Left hindlimb (tissue), 1 donor: Measurements from ENCODE around the gene ADARB2.
"Not testable (repeated sequence)": the region's sequence is repeated elsewhere in the genome, so short reads cannot be mapped to it uniquely, and the experiment has no call there.

Experiments
- DNase-seq: peaks from one replicate; pipeline ENCODE4 v3.0.0-alpha.2; 2018

Gene ADARB2

DNA sequence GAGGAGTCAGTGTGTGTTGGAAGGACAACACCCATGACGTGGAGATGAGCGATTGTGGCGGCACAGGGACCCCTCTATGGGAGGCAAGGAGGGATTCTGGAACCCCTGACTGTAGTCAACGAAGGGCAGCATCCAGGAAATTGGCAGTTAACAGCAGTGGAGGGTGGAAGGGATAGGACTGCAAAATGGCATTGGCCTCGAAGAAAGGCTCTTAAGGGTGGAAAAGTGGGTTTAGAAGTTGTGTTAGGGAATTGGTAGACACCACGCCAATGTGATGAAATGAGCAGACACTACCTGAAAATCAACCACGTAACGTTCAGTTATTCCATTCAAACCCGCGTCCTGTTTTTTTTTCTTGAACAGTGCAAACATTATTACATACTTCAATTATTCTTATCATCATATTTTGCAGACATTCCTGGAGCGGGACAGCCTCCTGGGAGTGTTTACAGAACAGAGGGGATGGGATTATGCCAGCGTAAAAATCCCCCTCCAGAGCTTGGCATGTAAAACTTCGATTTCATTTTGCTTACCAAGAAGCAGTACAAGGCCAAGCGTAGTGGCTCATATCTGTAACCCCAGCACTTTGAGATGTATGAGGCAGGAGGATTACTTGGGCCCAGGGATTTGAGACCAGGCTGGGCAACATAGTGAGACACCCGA is 409.0 kb downstream of the ADARB2 start:
- no peak for DNase-seq

DNA sequence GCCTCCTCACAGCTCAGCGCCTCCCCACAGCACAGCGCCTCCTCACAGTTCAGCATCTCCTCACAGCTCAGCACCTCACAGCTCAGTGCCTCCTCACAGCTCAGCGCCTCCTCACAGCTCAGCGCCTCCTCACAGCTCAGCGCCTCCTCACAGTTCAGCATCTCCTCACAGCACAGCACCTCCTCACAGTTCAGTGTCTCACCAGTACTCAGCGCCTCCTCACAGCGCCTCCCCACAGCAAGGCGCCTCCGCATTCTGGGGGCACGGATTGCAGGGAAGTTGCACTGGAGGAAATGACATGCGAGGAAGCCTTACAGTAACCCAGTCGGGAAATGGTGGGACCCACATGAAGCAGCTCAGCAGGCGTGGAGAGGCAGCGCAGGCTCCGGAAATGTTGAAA is 409.6 kb downstream of the ADARB2 start:
- DNase-seq: no peak

DNA sequence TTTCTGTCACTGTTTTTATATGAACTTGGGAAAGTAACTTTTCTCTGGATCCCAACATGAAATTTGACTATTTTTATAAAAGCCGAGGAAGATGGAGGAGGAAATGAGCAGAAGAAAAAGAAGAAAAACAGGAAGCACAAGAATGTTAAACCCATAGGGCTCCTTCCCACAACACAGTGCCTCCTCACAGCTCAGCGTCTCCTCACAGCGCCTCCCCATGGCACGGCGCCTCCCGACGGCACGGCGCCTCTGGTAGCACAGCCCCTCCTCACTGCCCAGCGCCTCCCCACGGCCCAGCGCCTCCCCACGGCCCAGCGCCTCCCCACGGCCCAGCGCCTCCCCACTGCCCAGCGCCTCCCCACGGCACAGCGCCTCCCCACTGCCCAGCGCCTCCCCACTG is 410.8 kb downstream of the ADARB2 start:
- not testable (repeated sequence) for DNase-seq

DNA sequence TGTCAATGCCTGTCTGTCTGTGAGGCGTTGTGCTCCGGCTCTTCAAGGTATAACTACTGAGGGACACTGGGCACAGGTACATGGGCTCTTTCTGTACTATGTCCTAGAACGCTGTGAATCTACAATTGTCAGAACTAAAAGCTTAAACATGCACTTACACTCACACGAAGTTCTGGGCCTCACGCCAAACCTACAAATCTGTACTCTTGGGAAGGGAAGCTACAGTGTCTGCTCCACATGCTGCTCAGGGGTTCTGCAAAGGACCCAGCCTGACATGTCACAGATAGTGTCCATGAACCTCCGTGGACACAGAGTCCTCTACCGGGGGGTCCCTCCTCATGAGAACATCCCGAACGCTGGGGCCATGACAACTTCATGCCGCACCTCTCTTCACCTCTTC is 412.4 kb downstream of the ADARB2 start:
- no peak for DNase-seq

DNA sequence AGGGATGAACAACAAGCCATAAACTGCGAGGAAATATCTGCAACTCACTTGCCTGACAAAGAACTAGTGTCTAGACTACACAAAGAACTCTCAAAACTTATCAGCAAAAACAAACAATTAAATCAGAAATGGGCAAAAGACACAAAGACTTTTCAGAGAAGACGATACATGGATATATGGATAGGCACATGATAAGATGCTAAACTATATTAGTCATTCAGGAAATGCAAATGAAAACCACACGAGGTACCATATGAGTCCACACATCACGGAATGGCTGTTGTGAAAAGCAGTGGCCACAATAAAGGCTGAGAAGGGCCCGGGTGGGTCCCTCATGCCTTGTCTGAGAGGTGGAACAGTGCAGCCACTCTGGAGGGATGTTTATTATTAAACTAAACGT is 413.4 kb downstream of the ADARB2 start:
- DNase-seq: no peak

DNA sequence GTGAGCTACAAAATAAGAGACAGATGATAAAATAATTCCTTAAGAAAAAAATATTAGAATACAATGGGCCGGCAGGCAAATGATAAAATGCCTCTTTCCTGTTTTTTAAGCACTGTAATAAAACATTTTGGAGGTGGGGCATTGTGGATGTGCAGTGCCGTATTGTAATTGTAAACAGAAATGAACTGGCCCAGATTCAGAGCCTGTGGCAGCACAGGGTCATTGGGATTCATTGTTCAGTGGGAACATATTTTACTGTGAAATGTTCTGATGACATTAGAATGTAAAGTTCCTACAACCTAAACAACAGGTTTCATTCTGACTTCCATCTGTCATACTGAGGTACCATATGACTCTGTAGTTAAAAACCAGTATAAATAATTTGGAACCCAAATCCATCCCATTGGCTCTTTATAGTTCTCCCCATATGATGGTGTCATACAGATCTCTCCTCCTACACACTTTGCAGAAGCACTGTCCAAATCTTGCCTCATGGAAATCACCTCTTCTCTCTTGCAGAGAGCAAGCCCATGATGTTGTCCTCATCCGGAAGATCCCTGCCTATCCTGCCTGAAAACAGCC is 416.5 kb downstream of the ADARB2 start:
- DNase-seq: no peak

DNA sequence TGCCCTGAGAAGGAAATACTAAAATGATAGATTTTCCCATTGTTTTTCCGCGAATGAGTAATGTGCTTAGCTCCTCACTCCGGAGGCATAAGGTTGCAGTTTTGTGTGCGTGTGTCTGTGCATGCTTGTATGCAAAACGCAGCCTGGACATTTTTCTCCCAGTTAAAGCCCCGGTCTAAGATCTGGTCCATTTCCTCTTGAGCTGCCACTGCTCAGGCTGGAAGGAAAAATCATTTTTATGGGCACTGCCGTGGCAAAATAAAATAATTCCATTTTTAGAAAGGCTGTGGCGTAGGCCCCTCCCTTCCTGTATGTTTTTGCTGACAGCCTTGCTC is 420.5 kb downstream of the ADARB2 start:
- no peak for DNase-seq

DNA sequence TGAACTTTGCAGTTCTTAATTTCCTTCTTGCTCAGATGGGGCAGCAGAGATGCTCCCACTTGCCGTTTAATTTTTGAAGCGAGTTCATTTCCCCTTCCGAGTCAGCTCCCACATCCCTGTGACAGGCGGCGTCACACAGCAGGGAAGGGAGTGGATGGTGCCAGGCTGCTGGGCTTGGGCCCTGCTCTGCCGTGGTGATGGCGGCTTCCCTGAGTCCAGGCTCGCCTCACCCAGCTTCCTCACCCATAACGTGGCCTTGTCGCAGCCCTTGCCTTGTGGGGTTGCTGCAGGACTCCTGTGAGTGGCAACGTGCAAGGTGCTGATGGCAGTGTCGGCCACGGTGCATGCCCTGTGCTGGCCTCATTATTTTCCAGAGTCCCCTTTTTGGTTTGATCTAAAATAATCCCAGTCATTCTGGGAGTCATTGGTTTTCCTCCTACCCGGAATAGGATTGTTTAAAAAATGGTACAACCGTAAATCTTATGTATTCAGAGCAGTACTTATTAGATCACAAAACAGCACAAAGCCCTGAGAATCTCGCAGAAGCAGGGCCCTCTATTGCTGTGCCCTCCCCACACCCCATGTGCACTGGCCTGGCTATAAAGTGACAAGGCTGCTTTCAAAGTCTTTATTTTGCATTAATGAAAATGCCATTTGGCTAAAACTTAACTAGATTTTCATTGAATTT is 421.1 kb downstream of the ADARB2 start:
- no peak for DNase-seq

DNA sequence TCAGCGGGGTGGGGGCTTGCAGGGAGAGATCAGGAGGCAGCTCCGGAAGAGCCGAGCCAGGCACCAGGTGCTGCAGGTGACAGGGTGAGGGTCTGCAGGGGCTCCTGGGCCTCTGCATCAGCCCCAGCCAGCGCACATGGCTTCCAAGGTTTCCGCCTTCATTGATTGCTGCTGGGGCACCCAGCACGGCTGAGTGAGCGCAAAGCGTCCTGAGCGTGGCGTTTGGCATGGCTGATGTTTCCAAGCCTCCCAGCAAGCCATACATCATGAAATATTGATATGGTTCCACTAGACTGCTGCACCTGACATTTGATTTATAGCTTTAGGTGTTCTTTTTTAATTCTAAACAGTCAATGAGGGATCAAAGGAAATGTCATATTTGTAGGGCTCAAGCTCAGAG is 422.1 kb downstream of the ADARB2 start:
- DNase-seq: no peak

DNA sequence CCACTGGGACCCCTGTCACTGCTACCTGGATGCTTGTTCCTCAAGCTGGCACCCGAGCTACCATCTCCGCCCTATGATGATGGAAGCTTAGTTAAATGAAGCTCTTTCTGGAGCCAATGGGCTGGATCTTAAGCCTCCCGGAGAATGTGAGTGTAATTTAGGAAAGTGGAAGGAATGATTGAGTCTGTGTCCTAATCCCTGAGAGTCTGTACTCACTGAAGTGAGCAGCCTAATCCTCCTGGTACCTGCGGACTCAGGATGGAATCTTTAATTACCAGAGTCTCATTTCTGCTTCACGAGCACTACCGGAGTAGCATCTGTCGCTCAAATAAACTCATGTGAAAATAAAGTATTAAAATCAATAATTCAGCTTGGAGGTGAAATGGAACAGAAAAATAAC is 425.6 kb downstream of the ADARB2 start:
- DNase-seq: no peak

DNA sequence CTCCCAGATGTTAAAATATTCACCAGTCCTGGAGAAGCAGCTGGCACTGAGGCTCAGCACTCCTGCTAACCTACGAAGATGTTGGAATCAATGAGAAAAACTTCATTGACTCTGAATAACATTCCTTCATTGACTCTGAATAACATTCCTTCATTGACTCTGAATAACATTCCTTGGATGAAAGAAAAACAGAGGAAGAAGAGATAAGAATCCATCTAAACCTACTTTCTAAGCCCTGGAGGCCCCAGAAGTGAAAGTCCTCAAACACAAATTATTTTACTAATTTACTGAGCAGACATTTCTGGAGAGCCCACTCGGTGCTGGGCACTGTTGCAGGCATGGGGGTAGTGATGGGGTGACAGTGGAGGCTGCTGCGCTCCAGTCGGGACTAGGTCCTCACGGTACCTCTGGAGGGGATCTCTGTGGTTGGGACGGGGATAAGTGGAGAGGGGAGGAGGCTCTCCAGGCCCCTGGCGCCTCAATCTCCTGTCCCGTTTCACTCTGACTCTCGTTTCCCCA is 427.0 kb downstream of the ADARB2 start:
- DNase-seq: no peak

DNA sequence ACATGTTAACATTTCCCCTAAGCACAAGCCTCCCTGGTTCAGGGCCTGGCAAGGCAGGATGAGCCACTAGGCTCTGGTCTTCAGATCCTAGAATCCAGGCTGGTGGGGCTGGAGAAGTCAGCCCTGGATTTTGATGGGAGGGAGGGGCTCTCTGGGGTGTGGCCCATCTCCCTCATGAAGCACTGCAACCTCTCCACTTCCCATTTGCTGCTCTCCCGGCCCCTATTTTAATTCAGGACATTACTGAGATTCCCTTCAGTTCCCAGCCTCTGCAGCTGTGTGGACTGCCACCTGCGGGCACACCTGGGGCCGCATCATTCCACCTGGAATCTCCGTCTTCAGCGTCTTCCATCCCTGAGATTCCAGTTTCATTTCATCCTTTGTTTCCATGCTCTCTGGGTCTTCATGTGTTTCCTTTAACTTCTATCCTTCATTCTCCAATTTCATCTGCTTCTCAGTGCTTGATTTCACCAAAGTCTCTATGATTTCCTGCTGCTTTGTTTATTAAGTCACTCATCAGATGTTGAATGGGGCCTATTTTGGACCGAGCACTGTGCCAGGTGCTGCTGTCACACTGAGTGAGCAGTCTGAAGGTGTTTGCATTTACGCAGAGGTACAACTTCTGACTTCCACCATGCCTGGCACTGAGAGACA is 427.6 kb downstream of the ADARB2 start:
- DNase-seq: no peak

DNA sequence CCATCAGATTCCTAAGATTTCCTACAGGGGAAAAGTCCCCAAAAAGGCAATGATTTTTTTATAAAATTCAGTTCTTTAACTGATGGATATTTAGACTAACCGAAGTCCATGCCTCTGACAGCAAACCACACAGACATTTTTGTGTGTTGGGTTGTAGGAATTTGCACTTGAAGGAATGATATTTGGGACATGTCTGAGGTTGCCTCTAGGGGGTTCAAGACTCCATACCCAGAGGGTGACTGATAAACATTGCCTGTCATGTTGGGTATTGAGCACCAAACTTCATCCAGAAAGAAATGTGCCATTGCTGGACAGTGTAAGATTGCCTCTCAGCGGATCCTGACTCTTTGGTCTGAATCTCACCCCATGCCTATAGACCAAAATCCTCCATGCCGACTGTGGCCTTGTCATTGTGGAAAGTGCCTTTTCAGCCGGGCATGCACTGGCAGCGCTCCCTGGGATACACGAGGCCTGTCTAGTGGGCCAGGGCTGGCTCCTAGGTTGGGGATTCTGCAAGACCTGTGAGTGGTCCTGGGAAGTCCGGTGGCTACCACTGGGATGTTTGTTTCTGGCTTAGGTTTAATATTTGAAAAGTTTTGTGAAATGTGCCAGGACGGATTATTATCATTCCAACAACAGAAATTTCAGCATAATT is 428.2 kb downstream of the ADARB2 start:
- DNase-seq: no peak

DNA sequence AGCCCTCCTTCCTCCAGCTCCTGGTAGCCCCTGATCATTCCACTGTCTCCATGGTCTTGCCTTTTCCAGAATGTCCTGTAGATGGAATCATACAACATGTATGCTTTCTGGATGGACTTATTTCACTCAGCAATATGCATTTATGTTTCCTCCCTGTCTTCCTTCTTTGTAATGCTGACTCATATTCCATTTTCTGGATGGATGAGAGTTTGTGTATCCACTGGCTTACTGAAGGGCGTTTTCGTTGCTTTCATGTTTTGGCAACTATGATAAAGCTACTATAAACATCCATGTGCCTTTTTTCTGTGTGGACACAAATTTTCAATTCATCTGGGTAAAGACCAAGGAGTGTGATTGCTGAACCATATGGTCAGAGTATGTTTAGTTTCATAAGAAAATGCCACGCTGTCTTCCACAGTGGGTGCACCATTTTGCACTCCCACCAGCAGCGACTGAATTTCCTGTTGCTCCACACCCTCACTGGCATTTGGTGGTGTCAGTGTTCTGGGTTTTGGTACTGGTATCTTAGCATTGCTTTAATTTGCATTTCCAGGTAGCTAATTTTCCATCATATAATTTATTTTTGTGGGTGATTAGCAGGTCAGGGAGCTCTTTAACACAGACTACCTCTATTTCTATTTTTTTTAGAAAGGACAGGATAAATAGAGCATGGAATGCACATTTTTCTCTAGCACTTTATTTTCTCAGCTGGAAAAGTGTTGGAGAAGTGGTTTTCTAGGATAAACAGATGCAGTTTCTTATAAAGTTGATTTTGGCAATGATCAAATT is 429.0 kb downstream of the ADARB2 start:
- DNase-seq: no peak

DNA sequence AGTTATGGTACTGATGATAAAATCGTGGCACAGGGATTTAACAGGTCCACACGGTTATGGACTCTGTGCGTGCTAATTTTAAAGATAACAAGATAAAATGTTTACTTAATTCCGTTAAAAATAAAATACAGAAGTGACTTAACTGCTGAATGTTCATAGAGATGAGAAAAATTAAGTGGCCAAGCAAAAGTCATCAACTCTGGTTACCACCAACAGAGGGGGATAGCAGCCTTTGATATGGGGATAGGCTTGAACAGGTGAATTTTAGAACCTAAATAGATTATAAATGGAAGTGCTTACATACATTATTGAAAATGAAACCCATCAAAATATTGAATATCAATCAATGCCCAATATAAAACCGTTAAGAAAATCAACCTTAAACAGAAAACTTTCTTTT is 436.2 kb downstream of the ADARB2 start:
- no peak for DNase-seq

DNA sequence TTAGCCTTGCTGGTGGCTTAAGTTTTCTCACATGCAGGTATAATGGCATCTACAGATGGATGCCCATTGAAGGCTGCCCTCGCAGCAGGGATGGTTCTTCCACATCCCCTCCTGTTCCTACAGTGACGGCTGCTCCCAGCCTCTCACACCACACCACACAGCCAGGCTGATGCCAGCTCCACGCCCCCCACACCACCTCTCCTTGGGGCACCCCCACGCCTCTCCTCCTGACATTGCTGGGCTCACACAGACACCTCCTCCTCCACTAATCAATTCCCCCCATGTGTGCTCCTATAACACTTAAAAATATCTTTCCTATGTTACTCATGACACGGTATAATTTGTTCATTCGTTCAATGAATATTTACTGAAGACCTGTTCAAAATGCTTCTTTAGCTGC is 437.1 kb downstream of the ADARB2 start:
- no peak for DNase-seq

DNA sequence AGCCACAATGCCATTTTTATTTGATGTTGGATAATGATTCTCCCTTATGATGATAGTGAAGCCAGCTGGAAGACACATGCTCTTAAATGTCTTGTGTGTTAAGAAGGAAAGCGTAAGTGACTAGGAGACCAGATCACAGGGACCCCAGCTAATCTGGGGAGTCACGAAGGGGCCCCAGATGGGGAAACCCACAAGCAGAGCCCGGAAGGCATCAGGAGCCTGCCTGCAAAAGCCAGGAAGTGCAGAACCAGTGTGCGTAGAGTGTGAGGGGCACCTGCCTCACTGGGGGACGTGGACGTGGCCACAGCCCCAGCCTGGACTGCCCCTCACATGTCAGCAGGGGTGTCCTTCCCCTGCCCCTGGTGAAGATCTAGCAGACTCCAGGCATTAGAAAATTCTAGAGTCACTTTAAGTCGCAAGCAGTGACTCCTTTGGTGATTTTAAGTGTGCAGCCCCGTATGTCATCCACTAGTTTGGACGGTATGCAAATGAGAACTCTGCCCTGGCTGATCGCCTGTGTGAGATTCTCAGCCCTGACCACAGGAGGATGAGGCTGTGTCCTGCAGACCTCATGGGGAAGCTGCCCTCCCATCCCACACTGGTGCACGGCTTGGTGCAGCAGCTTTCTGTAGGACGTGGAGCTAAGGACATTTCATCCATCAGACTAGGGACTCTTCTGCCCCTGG is 438.1 kb downstream of the ADARB2 start:
- no peak for DNase-seq

DNA sequence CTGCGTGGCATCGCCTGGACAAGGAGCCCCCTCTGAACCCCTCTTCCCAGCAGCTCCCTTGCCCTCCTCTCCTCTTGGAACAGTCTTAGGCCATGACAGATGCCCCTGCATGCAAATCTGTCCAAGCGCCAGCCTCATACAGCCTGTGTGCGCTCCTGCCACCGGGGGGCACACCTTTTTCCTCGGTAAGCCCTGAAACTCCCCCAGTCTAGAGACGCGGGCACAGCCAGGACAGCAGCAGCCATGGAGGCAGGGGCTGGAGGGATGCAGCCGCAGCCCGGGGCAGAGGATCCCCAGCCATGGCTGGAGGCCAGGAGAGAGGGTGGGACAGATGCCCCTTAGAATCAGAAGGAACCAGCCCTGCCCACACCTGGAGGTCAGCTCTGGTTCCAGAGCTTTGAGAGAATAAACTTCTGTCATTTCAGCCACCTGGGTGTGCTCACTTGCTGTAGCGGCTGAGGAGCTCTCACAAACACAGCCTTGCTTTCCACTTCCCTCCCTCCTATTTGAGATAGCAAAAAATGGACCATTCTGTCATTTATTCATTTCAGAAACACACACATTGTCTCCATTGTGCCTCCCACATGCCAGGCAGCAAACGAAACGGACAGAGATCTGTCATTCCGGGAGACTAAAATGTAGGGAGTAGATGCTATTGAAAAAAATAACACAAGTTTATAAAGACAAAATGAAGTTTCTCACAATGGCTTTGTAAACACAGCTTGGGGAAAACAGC is 439.6 kb downstream of the ADARB2 start:
- no peak for DNase-seq

DNA sequence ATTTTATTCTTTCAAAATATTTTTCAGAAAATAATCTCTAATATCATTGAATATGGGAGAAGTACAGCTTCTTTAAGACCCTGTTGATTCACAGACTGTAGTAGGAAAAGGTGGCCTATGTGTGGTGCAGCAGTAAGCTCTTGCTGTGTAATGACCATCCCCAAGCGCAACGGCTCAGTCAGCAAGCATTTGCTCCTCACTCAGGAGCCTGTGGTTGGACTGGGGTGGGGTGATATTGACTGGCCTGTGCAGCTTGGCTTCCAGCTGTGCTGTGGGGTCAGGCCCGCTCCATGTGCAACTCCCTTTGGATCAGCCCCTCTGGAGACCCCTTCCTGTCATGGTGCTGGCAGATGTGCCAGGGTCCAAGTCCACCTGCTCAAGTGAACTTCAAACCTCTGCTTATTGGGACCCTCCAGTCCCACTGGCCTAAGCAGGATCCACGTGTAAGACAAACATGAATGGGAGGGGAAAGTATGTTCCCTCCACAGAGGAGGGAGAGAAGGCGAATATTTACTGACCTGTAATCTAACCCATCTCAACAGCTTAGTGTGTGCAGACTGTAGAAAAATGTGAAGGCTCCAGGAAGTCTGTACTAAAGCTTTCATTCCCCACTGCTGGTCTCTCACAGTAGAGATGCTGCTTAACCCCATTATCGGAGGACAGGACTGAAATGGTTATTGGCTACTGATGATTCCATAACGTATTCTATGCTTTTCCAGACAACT is 441.4 kb downstream of the ADARB2 start:
- DNase-seq: no peak

DNA sequence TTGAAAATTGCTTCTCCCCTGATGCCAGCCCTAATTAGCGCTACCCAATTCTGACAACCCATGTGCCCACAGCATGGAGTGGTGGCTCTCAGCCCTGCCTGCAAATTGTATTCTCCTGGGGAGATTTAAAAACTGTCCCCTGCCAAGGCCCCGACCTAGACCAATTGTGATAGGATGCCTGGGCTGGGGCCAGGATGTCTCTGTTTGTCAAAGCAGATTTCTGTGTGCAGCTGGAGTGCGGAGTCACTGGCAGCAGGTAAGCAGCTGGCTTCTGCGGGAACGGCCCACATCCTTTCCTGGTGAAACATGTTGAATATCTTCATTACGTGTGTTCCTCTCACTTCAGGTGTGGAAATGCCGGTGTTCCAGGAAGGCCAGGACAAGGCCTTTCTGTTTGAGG is 442.6 kb downstream of the ADARB2 start:
- no peak for DNase-seq
